Epithelial cell of prostate (primary cell): Measurements from ENCODE around the gene CACNA1G.
A peak's percentile ranks its signal among the peaks of the same experiment; 100 is the strongest.

ENCODE experiments used
- DNase-seq: peaks from one replicate; pipeline ENCODE4 v3.0.0-alpha.2; 2011; ENCODE audit warnings: low read depth, low spot score
- H3K27ac ChIP-seq: fragments of 450-650 bp; 2 replicates; pipeline ENCODE4 v1.5.1; 2017; ENCODE audit warnings: mild to moderate bottlenecking

CACNA1G gene

GRCh38 chr17:50661348-50661747 is 100.8 kb downstream of the CACNA1G start:
- DNase-seq: no peak
- H3K27ac ChIP-seq: peak overlapping the region; percentile 58

GRCh38 chr17:50661795-50662391 is 101.4 kb downstream of the CACNA1G start:
- H3K27ac ChIP-seq: peak overlapping the region; percentile 58
- DNase-seq: peak; percentile 68

GRCh38 chr17:50662632-50663225 is 102.2 kb downstream of the CACNA1G start:
- peak overlapping the region; percentile 58 for H3K27ac ChIP-seq
- DNase-seq: no peak

GRCh38 chr17:50663812-50664374 is 103.4 kb downstream of the CACNA1G start:
- DNase-seq: no peak
- no peak overlapping the region for H3K27ac ChIP-seq

- no peak overlapping the region for H3K27ac ChIP-seq
- no peak for DNase-seq
Measured at GRCh38 chr17:50664788-50665458, 104.4 kb downstream of the CACNA1G start.

GRCh38 chr17:50665838-50666237 is 105.3 kb downstream of the CACNA1G start:
- no peak for DNase-seq
- H3K27ac ChIP-seq: no peak overlapping the region

- H3K27ac ChIP-seq: no peak overlapping the region
- DNase-seq: no peak
Measured at GRCh38 chr17:50666316-50666715, 105.8 kb downstream of the CACNA1G start.

GRCh38 chr17:50667259-50668024 is 106.9 kb downstream of the CACNA1G start:
- H3K27ac ChIP-seq: no peak overlapping the region
- no peak for DNase-seq

- DNase-seq: no peak
- H3K27ac ChIP-seq: no peak overlapping the region
Measured at GRCh38 chr17:50668025-50668837, 107.7 kb downstream of the CACNA1G start.

GRCh38 chr17:50668838-50669581 is 108.5 kb downstream of the CACNA1G start:
- no peak for DNase-seq
- no peak overlapping the region for H3K27ac ChIP-seq

GRCh38 chr17:50672071-50672470 is 111.6 kb downstream of the CACNA1G start:
- H3K27ac ChIP-seq: no peak overlapping the region
- DNase-seq: no peak

GRCh38 chr17:50672831-50673551 is 112.5 kb downstream of the CACNA1G start:
- DNase-seq: peak; percentile 46

GRCh38 chr17:50675190-50675589 is 114.7 kb downstream of the CACNA1G start:
- DNase-seq: no peak
- H3K27ac ChIP-seq: no peak overlapping the region

More at GRCh38 chr17:50672831-50673551, 112.5 kb downstream of the CACNA1G start:
- no peak overlapping the region for H3K27ac ChIP-seq

GRCh38 chr17:50675627-50676026 is 115.1 kb downstream of the CACNA1G start:
- no peak for DNase-seq
- H3K27ac ChIP-seq: no peak overlapping the region

GRCh38 chr17:50676065-50676975 is 115.8 kb downstream of the CACNA1G start:
- DNase-seq: no peak
- no peak overlapping the region for H3K27ac ChIP-seq
